ENCODE results near the gene GPBP1L1. TPM values are rescaled to one million over a fixed set of nuclear protein-coding genes. Genes with fewer than 3 reads are reported as not detected.

The GPBP1L1 gene
- total RNA-seq, 2 donors from 2014 or later = 117 to 124 TPM

DNA sequence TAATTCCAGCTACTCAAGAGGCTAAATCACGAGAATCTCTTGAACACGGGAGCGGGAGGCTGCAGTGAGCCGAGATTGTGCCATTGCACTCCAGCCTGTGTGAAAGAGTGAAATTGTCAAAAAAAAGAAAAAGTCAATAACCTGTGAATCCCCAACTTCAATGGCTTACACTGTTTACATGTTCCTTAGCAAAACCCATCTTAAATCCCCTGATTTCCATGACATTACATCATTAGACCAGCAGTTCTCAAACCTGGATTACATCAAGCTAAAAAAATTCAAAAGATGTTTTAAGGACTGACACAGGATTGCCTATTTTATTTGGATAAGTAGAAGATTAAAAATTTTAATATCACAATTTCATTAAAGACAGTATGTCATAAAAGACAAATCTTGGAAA lies 12.4 kb downstream of the GPBP1L1 start:
- Histone ChIP-seq H3K4me3 (ENCODE audit: low read length) (no peak overlapping the region), H3K27ac (ENCODE audit: low read depth, low read length) (no peak overlapping the region), H3K4me1 (ENCODE audit: control insufficient read depth, insufficient read depth, low read length) (no peaks in the 10 kb centered on the region), H3K36me3 (ENCODE audit: control insufficient read depth, insufficient read depth, low read length) (peaks cover 17% of the 10 kb centered on the region), H3K9me3 (ENCODE audit: control insufficient read depth, low read length) (no peaks in the 10 kb centered on the region), H3K9ac (ENCODE audit: extremely low read depth, low read length, poor library complexity, severe bottlenecking) (no peak overlapping the region), H3K27me3 (ENCODE audit: control insufficient read depth, insufficient read depth, low read length, poor library complexity, severe bottlenecking) (no peaks in the 10 kb centered on the region)
- WGBS, 2 experiments (ENCODE audit: insufficient coverage in 1 of 2, insufficient read length in 1 of 2) = 94 to 100% methylated on average over 3 to 4 of the region's 4 CpGs
- TF ChIP-seq, protein P1, sequence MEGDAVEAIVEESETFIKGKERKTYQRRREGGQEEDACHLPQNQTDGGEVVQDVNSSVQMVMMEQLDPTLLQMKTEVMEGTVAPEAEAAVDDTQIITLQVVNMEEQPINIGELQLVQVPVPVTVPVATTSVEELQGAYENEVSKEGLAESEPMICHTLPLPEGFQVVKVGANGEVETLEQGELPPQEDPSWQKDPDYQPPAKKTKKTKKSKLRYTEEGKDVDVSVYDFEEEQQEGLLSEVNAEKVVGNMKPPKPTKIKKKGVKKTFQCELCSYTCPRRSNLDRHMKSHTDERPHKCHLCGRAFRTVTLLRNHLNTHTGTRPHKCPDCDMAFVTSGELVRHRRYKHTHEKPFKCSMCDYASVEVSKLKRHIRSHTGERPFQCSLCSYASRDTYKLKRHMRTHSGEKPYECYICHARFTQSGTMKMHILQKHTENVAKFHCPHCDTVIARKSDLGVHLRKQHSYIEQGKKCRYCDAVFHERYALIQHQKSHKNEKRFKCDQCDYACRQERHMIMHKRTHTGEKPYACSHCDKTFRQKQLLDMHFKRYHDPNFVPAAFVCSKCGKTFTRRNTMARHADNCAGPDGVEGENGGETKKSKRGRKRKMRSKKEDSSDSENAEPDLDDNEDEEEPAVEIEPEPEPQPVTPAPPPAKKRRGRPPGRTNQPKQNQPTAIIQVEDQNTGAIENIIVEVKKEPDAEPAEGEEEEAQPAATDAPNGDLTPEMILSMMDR (conservative IDR thresholded peaks at IDR 0.05) = no peak
- no peak for DNase-seq
- no peaks in the 10 kb centered on the region for H3K9me3 Mint-ChIP-seq
- H3K36me3 Mint-ChIP-seq (ENCODE audit: low read depth) = peaks cover 12% of the 10 kb centered on the region
- peak overlapping the region; percentile 38 for H3K27ac Mint-ChIP-seq
- no peaks in the 10 kb centered on the region for H3K27me3 Mint-ChIP-seq (ENCODE audit: insufficient read depth)
- no peak overlapping the region for H3K4me3 Mint-ChIP-seq
- peaks cover 22% of the 10 kb centered on the region for H3K4me1 Mint-ChIP-seq

DNA sequence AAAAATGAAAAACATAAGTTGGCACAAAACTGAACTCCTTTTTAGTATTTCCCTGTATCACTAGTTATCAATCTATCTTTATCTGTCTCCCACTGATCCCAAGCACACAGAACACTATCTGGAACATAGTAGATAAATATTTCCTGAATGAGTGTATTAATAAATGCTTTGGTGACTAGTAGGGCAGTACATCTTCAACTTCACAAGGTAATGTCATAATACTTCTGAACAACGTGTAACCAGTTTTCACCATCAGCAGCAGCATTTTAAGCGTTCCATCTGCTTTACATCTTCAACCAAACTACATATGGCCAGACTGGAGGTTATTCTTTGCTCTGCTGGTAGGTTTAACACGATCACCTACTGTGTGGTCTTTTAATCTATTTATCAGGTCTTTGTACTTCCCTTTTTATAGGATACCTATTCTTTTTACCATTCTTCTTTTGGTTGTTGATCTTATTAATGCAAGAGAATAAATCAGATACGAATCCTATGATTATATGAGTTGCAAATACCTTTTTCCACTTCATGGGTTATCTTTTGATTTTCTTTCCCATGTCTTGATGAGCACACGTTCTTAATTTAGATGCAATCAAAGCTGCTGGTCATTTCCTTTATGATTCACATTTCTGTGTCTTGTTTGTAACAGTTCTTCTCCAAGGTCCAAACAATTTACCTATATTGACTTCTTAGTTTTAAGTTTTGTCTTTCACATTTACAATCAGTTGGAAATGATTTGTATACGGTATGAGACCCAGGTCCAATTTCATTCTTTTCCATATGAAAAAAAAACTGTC lies 16.3 kb downstream of the GPBP1L1 start:
- H3K27ac ChIP-seq (ENCODE audit: low read depth, low read length) = no peak overlapping the region
- WGBS, 2 experiments (ENCODE audit: insufficient coverage in 1 of 2, insufficient read length in 1 of 2) = 89 to 92% methylated on average over 5 to 6 of the region's 6 CpGs
- no peak overlapping the region for H3K9ac ChIP-seq (ENCODE audit: extremely low read depth, low read length, poor library complexity, severe bottlenecking)

DNA sequence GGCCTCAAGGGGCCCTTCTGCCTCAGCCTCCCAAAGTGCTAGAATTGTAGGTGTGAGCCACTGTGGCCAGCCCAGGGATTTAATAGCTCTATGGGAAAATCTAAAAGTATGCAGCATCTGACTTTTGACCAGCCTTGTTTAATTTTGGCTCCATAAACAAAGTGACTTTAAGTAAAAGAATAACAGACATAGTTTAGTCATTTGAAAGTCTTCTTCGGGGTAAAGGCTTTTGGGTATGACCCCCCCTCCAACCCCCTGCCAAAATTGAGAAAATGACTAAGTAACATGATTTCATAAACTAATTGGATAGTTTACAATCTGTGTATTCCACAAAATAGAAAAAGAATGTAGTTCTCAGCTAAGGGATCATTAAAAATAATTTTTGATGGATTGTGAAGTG lies 17.0 kb downstream of the GPBP1L1 start:
- Mint-ChIP-seq H3K36me3 (ENCODE audit: low read depth) (peaks cover 26% of the 10 kb centered on the region), H3K27me3 (ENCODE audit: insufficient read depth) (no peaks in the 10 kb centered on the region), H3K4me1 (peaks cover 12% of the 10 kb centered on the region), H3K4me3 (no peak overlapping the region), H3K27ac (no peak overlapping the region), H3K9me3 (peaks cover 3% of the 10 kb centered on the region)
- no peaks in the 10 kb centered on the region for H3K9me3 ChIP-seq (ENCODE audit: control insufficient read depth, low read length)
- TF ChIP-seq, protein P1 (conservative IDR thresholded peaks at IDR 0.05) = no peak
- peaks cover 21% of the 10 kb centered on the region for H3K36me3 ChIP-seq (ENCODE audit: control insufficient read depth, insufficient read depth, low read length)
- no peaks in the 10 kb centered on the region for H3K4me1 ChIP-seq (ENCODE audit: control insufficient read depth, insufficient read depth, low read length)
- no peak for DNase-seq
- 86 to 100% methylated on average over 1 of the region's 1 CpG for WGBS, 2 experiments (ENCODE audit: insufficient coverage in 1 of 2, insufficient read length in 1 of 2)
- no peak overlapping the region for H3K27ac ChIP-seq (ENCODE audit: low read depth, low read length)
- H3K9ac ChIP-seq (ENCODE audit: extremely low read depth, low read length, poor library complexity, severe bottlenecking) = no peak overlapping the region
- H3K4me3 ChIP-seq (ENCODE audit: low read length) = no peak overlapping the region
- H3K27me3 ChIP-seq (ENCODE audit: control insufficient read depth, insufficient read depth, low read length, poor library complexity, severe bottlenecking) = no peaks in the 10 kb centered on the region

More for the DNA sequence above, 16.3 kb downstream of the GPBP1L1 start:
- H3K4me3 ChIP-seq (ENCODE audit: low read length) = no peak overlapping the region
- Mint-ChIP-seq H3K9me3 (peaks cover 3% of the 10 kb centered on the region), H3K27ac (no peak overlapping the region), H3K36me3 (ENCODE audit: low read depth) (peaks cover 27% of the 10 kb centered on the region), H3K27me3 (ENCODE audit: insufficient read depth) (no peaks in the 10 kb centered on the region), H3K4me3 (no peak overlapping the region), H3K4me1 (peaks cover 15% of the 10 kb centered on the region)
- DNase-seq = no peak
- peaks cover 26% of the 10 kb centered on the region for H3K36me3 ChIP-seq (ENCODE audit: control insufficient read depth, insufficient read depth, low read length)
- TF ChIP-seq, protein P1 (conservative IDR thresholded peaks at IDR 0.05) = no peak
- H3K9me3 ChIP-seq (ENCODE audit: control insufficient read depth, low read length) = no peaks in the 10 kb centered on the region
- H3K27me3 ChIP-seq (ENCODE audit: control insufficient read depth, insufficient read depth, low read length, poor library complexity, severe bottlenecking) = no peaks in the 10 kb centered on the region
- no peaks in the 10 kb centered on the region for H3K4me1 ChIP-seq (ENCODE audit: control insufficient read depth, insufficient read depth, low read length)
